Measurements from ENCODE around the gene AFF4.
"Not testable (repeated sequence)": the region's sequence is repeated elsewhere in the genome, so short reads cannot be mapped to it uniquely, and the experiment has no call there.

The AFF4 gene

GRCh38 chr5:132952829-132953228, 10.6 kb downstream of the AFF4 start:
- no peak for DNase-seq (ENCODE audit: low read depth)

DNA sequence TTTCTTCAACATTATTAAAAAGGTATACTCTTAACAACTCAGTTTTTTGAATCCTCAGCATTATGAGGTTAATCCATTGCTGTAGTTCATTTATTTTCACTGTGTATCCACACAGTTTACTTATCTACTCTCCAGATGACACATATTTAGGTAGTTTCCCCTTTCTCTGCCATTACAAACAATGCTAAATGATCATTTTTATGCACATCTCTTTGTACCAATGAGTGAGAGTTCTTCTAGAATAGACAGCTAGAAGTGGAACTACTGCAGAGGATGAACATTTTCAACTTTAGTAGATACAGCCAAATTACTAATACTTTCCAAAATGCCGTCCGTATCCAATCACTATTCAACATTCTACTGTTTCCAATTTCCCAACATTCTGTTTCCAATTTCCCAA, 11.5 kb downstream of the AFF4 start:
- DNase-seq (ENCODE audit: low read depth), result no peak

DNA sequence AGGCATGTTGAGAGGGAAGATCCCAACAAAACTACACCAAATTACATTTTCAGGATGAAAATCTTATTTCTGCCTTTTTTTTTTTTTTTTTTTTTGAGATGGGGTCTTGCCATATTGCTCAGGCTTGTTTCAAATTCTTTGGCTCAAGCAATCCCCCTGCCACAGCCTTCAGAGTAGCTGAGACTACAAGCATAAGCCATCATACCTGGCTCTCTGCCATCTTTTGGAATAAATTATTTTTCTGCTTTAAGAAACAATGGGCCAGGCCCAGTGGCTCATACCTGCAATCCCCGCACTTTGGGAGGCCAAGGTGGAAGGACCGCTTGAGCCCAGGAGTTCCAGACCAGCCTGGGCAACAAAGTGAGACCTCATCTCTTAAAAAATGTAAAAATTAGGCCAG, 14.3 kb downstream of the AFF4 start:
- no peak for DNase-seq (ENCODE audit: low read depth)

- no peak for DNase-seq (ENCODE audit: low read depth)
Observed at GRCh38 chr5:132947671-132948070, 15.8 kb downstream of the AFF4 start.

DNA sequence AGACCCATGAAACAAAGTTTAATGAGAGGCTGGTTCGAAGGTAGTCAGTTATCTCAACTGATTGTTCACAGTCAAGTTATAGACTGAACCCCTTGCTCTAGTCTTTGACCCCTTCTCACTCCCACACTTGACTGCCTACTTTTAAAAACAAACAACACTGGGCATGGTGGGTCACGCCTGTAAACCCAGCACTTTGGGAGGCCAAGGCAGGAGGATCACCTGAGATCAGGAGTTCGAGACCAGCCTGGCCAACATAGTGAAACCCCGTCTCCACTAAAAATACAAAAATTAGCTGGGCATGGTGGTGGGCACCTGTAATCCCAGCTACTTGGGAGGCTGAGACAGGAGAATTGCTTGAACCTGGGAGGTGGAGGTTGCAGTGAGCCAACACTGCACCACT, 18.1 kb downstream of the AFF4 start:
- DNase-seq (ENCODE audit: low read depth), result not testable (repeated sequence)

DNA sequence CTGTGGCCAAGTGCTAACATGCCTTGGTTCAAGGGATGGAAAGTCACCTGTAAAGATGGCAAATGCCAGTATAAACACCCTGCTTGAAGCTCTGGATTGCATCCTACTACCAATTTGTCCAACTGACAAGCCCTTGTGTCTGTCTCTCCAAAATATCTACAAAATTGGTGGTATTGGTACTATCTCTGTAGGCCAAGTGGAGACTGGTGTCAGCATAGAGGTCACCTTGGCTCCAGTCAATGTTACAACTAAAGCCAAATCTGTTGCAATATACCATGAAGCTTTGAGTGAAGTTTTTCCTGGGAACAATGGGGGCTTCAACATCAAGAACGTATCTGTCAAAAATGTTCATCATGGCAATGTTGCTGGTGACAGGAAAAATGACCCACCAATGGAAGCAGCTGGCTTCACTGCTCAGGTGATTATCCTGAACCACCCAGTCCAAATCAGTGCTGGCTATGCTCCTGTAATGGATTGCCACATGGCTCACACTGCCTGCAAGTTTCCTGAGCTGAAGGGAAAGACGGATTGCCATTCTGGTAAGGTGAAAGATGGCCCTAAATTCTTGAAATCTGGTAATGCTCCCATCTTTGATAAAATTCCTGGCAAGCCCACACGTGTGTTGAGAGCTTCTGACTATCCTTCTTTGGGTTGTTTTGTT, 19.9 kb downstream of the AFF4 start:
- no peak for DNase-seq (ENCODE audit: low read depth)

DNA sequence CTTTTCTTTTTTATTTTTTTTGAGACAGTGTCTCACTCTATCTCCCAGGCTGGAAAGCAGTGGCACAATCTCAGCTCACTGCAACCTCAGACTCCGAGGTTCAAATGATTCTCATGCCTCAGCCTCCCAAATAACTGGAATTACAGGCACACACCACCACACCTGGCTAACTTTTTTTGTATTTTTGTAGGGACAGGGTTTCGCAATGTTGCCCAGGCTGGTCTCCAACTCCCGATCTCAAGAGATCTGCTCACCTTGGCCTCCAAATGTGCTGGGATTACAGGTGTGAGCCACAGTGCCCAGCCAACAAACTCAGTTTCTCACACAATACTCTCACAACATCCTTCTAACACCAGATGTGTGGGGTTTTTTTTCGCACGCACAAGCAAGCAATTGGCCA, 22.1 kb downstream of the AFF4 start:
- DNase-seq (ENCODE audit: low read depth), result no peak

DNA sequence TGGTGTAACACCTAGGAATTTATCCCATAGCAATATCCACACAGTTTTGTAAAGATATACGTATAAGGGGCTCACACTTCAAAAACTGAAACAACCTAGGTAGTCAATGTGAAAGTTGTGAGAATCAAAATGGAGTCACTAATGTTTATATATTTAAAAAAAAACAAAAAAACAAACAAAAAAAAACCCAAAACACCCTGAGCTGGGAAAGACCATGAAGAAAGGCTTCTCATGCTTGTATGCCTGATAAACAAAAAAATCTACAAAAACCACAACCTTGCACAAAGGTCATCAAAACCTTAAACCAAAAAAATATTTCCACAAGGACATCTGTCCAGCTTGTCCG, 35.4 kb downstream of the AFF4 start:
- DNase-seq (ENCODE audit: low read depth), result no peak

- no peak for DNase-seq (ENCODE audit: low read depth)
Observed at GRCh38 chr5:132927355-132928061, 35.9 kb downstream of the AFF4 start.

- DNase-seq (ENCODE audit: low read depth), result no peak
Observed at GRCh38 chr5:132926437-132926836, 37.0 kb downstream of the AFF4 start.

GRCh38 chr5:132916086-132916485, 47.3 kb downstream of the AFF4 start:
- no peak for DNase-seq (ENCODE audit: low read depth)

- DNase-seq (ENCODE audit: low read depth), result no peak
Observed at GRCh38 chr5:132915681-132916080, 47.8 kb downstream of the AFF4 start.

- no peak for DNase-seq (ENCODE audit: low read depth)
Observed at GRCh38 chr5:132909702-132910101, 53.7 kb downstream of the AFF4 start.

DNA sequence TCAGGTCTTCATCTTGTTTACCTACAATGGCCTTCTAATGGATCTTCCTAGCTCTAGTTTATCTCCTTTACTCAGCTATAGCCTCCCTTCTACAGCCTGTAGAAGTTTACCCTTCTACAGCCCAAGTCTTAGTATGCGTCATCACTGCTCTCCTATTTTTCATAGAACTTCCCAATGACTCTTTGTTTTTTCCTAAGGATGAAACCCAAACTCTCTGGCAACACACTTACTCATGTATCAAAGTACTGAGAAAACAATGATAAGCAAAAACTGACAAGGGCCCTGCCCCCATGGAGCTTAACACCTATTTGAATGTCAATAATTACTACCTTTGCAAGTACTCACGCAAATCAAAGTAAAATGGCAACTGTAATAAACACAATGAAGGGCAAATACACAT, 56.3 kb downstream of the AFF4 start:
- DNase-seq (ENCODE audit: low read depth), result no peak

DNA sequence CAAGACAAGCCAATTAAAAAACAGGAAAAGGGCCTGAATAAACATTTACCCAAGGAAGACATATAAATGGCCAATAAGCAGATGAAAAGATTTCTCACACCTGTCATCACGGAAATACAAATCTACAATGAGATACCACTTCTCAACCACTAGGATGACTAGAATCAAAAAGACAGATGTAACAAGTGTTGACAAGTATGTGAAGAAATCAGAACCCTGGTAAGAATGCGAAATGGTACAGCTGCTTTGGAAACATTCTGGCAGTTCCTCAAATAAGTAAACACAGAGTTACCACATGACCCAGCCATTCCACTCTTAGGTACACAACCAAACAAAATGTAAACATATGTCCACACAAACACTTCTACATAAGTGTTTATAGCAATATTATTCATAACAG, 57.5 kb downstream of the AFF4 start:
- DNase-seq (ENCODE audit: low read depth), result no peak

GRCh38 chr5:132901730-132902129, 61.7 kb downstream of the AFF4 start:
- no peak for DNase-seq (ENCODE audit: low read depth)

DNA sequence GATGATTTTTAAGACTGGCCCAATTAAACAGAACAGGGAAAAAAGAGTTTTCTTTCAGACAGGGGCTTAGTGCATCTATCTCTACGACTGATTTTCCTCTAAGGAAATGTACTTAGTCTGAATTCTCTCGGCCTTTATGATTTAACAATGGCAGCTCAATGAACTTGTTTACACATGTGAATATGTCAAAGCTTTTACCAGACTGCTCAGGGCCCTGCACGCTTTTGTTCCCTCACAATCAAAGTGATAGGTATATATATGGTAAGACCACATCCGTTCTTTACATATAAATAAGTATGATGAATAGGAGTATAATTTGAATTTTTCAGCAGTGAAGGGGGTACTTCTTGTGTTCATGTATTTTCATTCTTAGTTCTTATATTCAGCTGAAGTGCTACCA, 62.4 kb downstream of the AFF4 start:
- no peak for DNase-seq (ENCODE audit: low read depth)

- no peak for DNase-seq (ENCODE audit: low read depth)
Observed at GRCh38 chr5:132898094-132898493, 65.3 kb downstream of the AFF4 start.

DNA sequence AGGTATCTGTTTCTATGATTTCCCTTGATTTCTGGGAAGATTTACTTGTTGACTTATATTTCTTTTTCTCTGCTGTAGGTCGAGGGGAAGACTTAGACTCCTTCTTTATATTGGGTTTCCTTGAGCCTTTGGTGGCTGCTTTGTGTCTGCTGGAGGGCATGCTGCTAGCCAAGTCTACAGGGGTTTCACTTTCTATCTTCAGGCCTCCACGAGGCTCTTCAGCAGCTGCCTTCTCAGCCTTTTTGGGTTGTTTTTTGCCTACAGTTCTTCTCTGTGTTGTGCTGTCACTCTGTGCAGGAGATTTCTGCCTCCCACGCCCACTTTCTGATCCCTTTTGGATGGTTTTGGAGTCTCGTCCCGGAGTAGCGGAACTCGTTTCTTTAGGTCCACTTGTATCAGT, 66.7 kb downstream of the AFF4 start:
- no peak for DNase-seq (ENCODE audit: low read depth)

DNA sequence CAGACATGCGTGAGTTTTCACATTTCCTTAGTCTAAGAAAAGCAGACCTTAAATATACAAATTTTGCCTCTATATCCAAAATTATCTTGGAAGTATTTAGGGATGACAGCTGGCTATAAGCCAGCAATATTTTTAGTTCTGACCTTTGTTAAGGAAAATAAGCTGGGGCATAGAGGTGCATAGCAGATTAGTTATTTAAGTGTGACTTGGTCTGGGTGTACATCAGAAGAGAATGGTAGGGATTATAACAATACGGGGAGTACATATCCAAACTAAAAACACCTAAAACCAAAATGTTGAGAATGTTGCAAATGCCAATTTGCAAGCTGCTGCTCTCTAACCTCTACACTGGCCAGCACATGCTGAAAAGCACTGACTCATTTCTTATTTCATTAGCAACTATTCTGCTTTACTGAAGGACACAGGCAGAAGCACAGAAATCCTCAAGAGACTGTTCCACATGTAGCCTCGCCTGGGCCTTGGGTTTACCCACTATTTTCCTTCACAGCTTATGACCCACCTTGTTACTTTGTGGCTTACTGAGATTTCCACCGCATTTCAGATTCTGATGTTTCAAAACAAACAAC, 67.6 kb downstream of the AFF4 start:
- no peak for DNase-seq (ENCODE audit: low read depth)

- DNase-seq (ENCODE audit: low read depth), result no peak
Observed at GRCh38 chr5:132890817-132891216, 72.6 kb downstream of the AFF4 start.

DNA sequence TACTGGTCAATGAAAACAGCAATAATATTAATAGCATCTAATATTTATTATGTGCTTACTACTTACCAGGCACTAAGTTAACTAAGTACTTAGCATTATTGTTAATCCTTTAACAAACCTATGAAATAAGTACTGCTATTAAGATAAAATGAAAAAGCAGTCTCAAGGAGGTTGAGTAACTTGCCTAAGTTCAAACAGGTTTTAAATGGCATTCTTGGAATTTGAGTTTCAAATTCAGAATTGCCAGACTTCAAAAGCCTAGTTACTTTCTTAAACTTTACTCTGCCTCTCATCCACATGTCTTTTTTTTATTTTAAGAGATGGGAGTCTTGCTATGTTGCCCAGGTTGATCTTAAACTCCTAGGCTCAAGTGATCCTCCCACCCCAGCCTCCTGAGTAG, 73.9 kb downstream of the AFF4 start:
- no peak for DNase-seq (ENCODE audit: low read depth)

- no peak for DNase-seq (ENCODE audit: low read depth)
Observed at GRCh38 chr5:132887283-132887682, 76.2 kb downstream of the AFF4 start.
